IMR-90 (cell line): ENCODE measurements around the gene TESK2. TPM values are rescaled to one million over a fixed set of nuclear protein-coding genes. Genes with fewer than 3 reads are reported as not detected.

Experiments used
- ATAC-seq: fragments of 200-7000 bp; cut with Tn5 transposase; 2 replicates; pipeline ENCODE4 v1.9.1; 2020; ENCODE audit warnings: low read depth, mild to moderate bottlenecking, moderate library complexity
- BruUV-seq: library from RNA; stranded (reverse); fragments of 400-500 nt; replicated peaks from 2 replicates; lab custom pipeline; 2021; lab: Mats Ljungman, UMichigan
- CTCF ChIA-PET: fragments of 300-600 bp; formaldehyde crosslinking; extraction: SDS; loops from one replicate; lab custom pipeline; 2021; ENCODE audit warnings: antibody characterized with exemption; lab: Yijun Ruan, JAX
- POLR2A ChIA-PET: fragments of 300-600 bp; sonication (Branson Sonifier 250); formaldehyde crosslinking; loops from one replicate; lab custom pipeline; 2022; ENCODE audit warnings: antibody characterized with exemption; ENCODE audit not compliant: unreplicated experiment; lab: Charles Lee
- DNase-seq: peaks from one replicate; pipeline ENCODE4 v3.0.0; 2013
- H2AFZ ChIP-seq: replicated peaks from 2 replicates; pipeline ENCODE3; 2013; ENCODE audit warnings: low read length, mild to moderate bottlenecking; ENCODE audit not compliant: poor library complexity
- H2AK5ac ChIP-seq: 2 replicates; pipeline ENCODE4 v1.6.1; 2013; ENCODE audit warnings: low read depth, low read length, inconsistent platforms
- H2AK9ac ChIP-seq: replicated peaks from 2 replicates; pipeline ENCODE3; 2013; ENCODE audit warnings: mild to moderate bottlenecking, low read depth, low read length, moderate library complexity; ENCODE audit not compliant: poor library complexity
- H2BK120ac ChIP-seq: 2 replicates; pipeline ENCODE4 v1.6.1; 2013; ENCODE audit warnings: low read depth, low read length, inconsistent platforms
- H2BK15ac ChIP-seq: 3 replicates; pipeline ENCODE4 v1.6.1; 2013; ENCODE audit warnings: low read depth, low read length, inconsistent platforms
- H2BK20ac ChIP-seq: 2 replicates; pipeline ENCODE4 v1.6.1; 2013; ENCODE audit warnings: low read depth, mild to moderate bottlenecking, inconsistent platforms, low read length, moderate library complexity
- H2BK5ac ChIP-seq: 2 replicates; pipeline ENCODE4 v1.6.1; 2013; ENCODE audit warnings: mild to moderate bottlenecking, low read depth, low read length, inconsistent platforms; ENCODE audit not compliant: poor library complexity, severe bottlenecking
- H3K14ac ChIP-seq: replicated peaks from 2 replicates; pipeline ENCODE4 v1.6.1; 2013; ENCODE audit warnings: low read depth, low read length, inconsistent platforms
- H3K18ac ChIP-seq: 2 replicates; pipeline ENCODE4 v1.6.1; 2013; ENCODE audit warnings: low read depth, low read length, control low read depth
- H3K23ac ChIP-seq: 2 replicates; pipeline ENCODE4 v1.6.1; 2013; ENCODE audit warnings: low read depth, low read length, inconsistent platforms
- H3K27ac ChIP-seq: 2 replicates; pipeline ENCODE4 v1.5.1; 2013; ENCODE audit warnings: mild to moderate bottlenecking, control low read depth, low read length; ENCODE audit not compliant: insufficient read depth
- H3K27me3 ChIP-seq: 2 replicates; pipeline ENCODE4 v1.6.1; 2013; ENCODE audit warnings: low read length; ENCODE audit not compliant: control insufficient read depth, insufficient read depth
- H3K36me3 ChIP-seq: 2 replicates; pipeline ENCODE4 v1.6.1; 2013; ENCODE audit warnings: low read length, mixed read lengths; ENCODE audit not compliant: control insufficient read depth, insufficient read depth
- H3K4ac ChIP-seq: 2 replicates; pipeline ENCODE4 v1.6.1; 2013; ENCODE audit warnings: low read depth, low read length, inconsistent platforms
- H3K4me1 ChIP-seq: 2 replicates; pipeline ENCODE4 v1.6.1; 2013; ENCODE audit warnings: low read length, mixed read lengths; ENCODE audit not compliant: control insufficient read depth, insufficient read depth
- H3K4me2 ChIP-seq: 2 replicates; pipeline ENCODE4 v1.6.1; 2013; ENCODE audit warnings: low read depth, mild to moderate bottlenecking, control low read depth, low read length, moderate library complexity
- H3K4me3 ChIP-seq: 2 replicates; pipeline ENCODE4 v1.5.1; 2013; ENCODE audit warnings: low read depth, mild to moderate bottlenecking, control low read depth, low read length, moderate library complexity; ENCODE audit not compliant: insufficient read depth
- H3K56ac ChIP-seq: 2 replicates; pipeline ENCODE4 v1.6.1; 2013; ENCODE audit warnings: low read length, inconsistent platforms; ENCODE audit not compliant: insufficient read depth; ENCODE audit errors: extremely low read depth
- H3K79me1 ChIP-seq, 2 experiments: 2 replicates each; pipeline ENCODE4 v1.6.1; 2013; ENCODE audit warnings: low read length in 2 of 2, inconsistent platforms in 1 of 2, low read depth in 1 of 2
- H3K9ac ChIP-seq: 2 replicates; pipeline ENCODE4 v1.6.1; 2013; ENCODE audit warnings: low read depth, low read length, control low read depth
- H3K9me1 ChIP-seq: 2 replicates; pipeline ENCODE4 v1.6.1; 2013; ENCODE audit warnings: low read length, inconsistent platforms; ENCODE audit not compliant: insufficient read depth
- H3K9me3 ChIP-seq: 2 replicates; pipeline ENCODE4 v1.6.1; 2013; ENCODE audit warnings: low read length; ENCODE audit not compliant: control insufficient read depth, insufficient read depth
- H4K20me1 ChIP-seq: 2 replicates; pipeline ENCODE4 v1.6.1; 2013; ENCODE audit warnings: low read length, inconsistent platforms; ENCODE audit not compliant: insufficient read depth
- H4K5ac ChIP-seq: 2 replicates; pipeline ENCODE4 v1.6.1; 2013; ENCODE audit warnings: mild to moderate bottlenecking, low read depth, low read length, control low read depth
- H4K8ac ChIP-seq, 2 experiments: 2 replicates each; pipeline ENCODE4 v1.6.1; 2013; ENCODE audit warnings: low read depth in 2 of 2, low read length in 2 of 2, control low read depth in 1 of 2, inconsistent platforms in 1 of 2
- H4K91ac ChIP-seq: 2 replicates; pipeline ENCODE4 v1.6.1; 2013; ENCODE audit warnings: low read depth, low read length, inconsistent platforms; ENCODE audit not compliant: insufficient read depth
- BHLHE40 ChIP-seq: fragments of 150-350 bp; IDR thresholded peaks from 2 replicates; pipeline ENCODE4 v1.6.1; 2016; ENCODE audit warnings: mild to moderate bottlenecking, low read depth, low read length
- CEBPB ChIP-seq: IDR thresholded peaks from 2 replicates; pipeline ENCODE4 v1.6.1; 2012; ENCODE audit warnings: low read depth, low read length, improper control_type of control experiment
- CHD1 ChIP-seq: IDR thresholded peaks from 2 replicates; pipeline ENCODE4 v1.6.1; 2012; ENCODE audit warnings: low read depth, low read length, improper control_type of control experiment
- FOS ChIP-seq: fragments of 150-350 bp; IDR thresholded peaks from 2 replicates; pipeline ENCODE4 v1.6.1; 2016; ENCODE audit warnings: low read depth, low read length
- MAFK ChIP-seq: IDR thresholded peaks from 2 replicates; pipeline ENCODE4 v1.6.1; 2012; ENCODE audit warnings: low read depth, low read length, improper control_type of control experiment
- MAZ ChIP-seq: IDR thresholded peaks from 2 replicates; pipeline ENCODE4 v1.6.1; 2012; ENCODE audit warnings: low read depth, mild to moderate bottlenecking, low read length, improper control_type of control experiment, moderate library complexity, borderline replicate concordance
- MXI1 ChIP-seq: IDR thresholded peaks from 2 replicates; pipeline ENCODE4 v1.6.1; 2012; ENCODE audit warnings: low read depth, mild to moderate bottlenecking, low read length, moderate library complexity, borderline replicate concordance
- NFE2L2 ChIP-seq: fragments of 150-350 bp; IDR thresholded peaks from 2 replicates; pipeline ENCODE4 v1.6.1; 2016; ENCODE audit warnings: low read depth, mild to moderate bottlenecking, low read length
- POLR2A ChIP-seq: IDR thresholded peaks from 2 replicates; pipeline ENCODE4 v1.6.1; 2012; ENCODE audit warnings: mild to moderate bottlenecking, low read depth, low read length
- RAD21 ChIP-seq: IDR thresholded peaks from 2 replicates; pipeline ENCODE4 v1.6.1; 2012; ENCODE audit warnings: low read length, improper control_type of control experiment
- RCOR1 ChIP-seq: IDR thresholded peaks from 2 replicates; pipeline ENCODE4 v1.6.1; 2012; ENCODE audit warnings: mild to moderate bottlenecking, low read length, improper control_type of control experiment; ENCODE audit not compliant: insufficient replicate concordance
- RFX5 ChIP-seq: IDR thresholded peaks from 2 replicates; pipeline ENCODE4 v1.8.0; 2012; ENCODE audit warnings: low read depth, mild to moderate bottlenecking, low read length, moderate library complexity
- SMC3 ChIP-seq: fragments of 150-350 bp; IDR thresholded peaks from 2 replicates; pipeline ENCODE4 v1.6.1; 2016; ENCODE audit warnings: low read depth, mild to moderate bottlenecking, antibody characterized with exemption, low read length, moderate library complexity
- dilution Hi-C: fragments of 300-500 bp; cut with HindIII; formaldehyde crosslinking; loops from one replicate; pipeline ENCODE4 v1.14.3; 2018; ENCODE audit warnings: low sequenced_read_pairs; ENCODE audit not compliant: unreplicated experiment
- in situ Hi-C: fragments of 300-500 bp; cut with MboI; formaldehyde crosslinking; loops from 3 replicates; pipeline ENCODE4 v1.14.3; 2019; ENCODE audit warnings: low sequenced_read_pairs, inconsistent platforms, mixed read lengths
- intact Hi-C: fragments of 100-400 bp; cut with micrococcal nuclease; formaldehyde crosslinking; loops from 2 replicates; pipeline ENCODE4 v1.10.0; 2022
- polyA plus RNA-seq, 3 experiments: library from polyadenylated mRNA; depleted of rRNA; stranded (reverse); fragments of >200 nt; gene quantifications; 2 replicates each; pipeline ENCODE4 v1.2.3, GENCODE V29; 2012; ENCODE audit warnings: low replicate concordance in 1 of 3
- total RNA-seq: library from RNA; depleted of rRNA; stranded (reverse); fragments of >200 nt; gene quantifications from 2 replicates; pipeline ENCODE4 v1.2.3, GENCODE V29; 2012
- TF ChIP-seq, protein P1 (sequence below): fragments of 150-350 bp; IDR thresholded peaks from 2 replicates; pipeline ENCODE4 v1.6.1; 2017; ENCODE audit warnings: mild to moderate bottlenecking, antibody characterized with exemption, low read length, low read depth

Gene TESK2
- total and polyA plus RNA-seq, 2 of the 4 experiments (the other 2 are of a cell fraction), result 0.90 to 1.3 TPM

- Histone ChIP-seq H3K18ac (no peak overlapping the region), H4K8ac (no peak overlapping the region), H3K9ac (no peak overlapping the region), H2AK5ac (no peak overlapping the region), H3K36me3 (no peaks in the 10 kb centered on the region), H4K20me1 (no peaks in the 10 kb centered on the region), H2BK120ac (no peak overlapping the region), H3K4me3 (no peak overlapping the region), H4K91ac (no peak overlapping the region), H3K27ac (no peak overlapping the region), H3K4me2 (peak overlapping the region; percentile 80), H2AFZ (no peak overlapping the region), H3K9me3 (no peaks in the 10 kb centered on the region), H2BK20ac (no peak overlapping the region), H3K79me1 (no peaks in the 10 kb centered on the region), H3K4ac (no peak overlapping the region), H3K27me3 (no peaks in the 10 kb centered on the region), H3K56ac (no peak overlapping the region), H3K23ac (no peak overlapping the region), H2BK15ac (no peak overlapping the region), H2AK9ac (no peak overlapping the region), H3K14ac (no peak overlapping the region), H3K4me1 (no peaks in the 10 kb centered on the region; the same call in 1 of the 2 replicates), H3K9me1 (peaks cover 4% of the 10 kb centered on the region; the same call in 1 of the 2 replicates), H4K5ac (no peak overlapping the region), H2BK5ac (no peak overlapping the region)
- dilution Hi-C loops, result no loop called here
- intact Hi-C loops, result no loop called here
- DNase-seq, result no peak
- POLR2A ChIA-PET, result no interaction called here
- ATAC-seq, result peak; percentile 44; the same call in 1 of the 2 replicates
- CTCF ChIA-PET, result interaction anchor here (1.1 kb wide), 2 partner anchors 8 to 13 kb away, joined by 3 to 5 read pairs; no protein-coding TSS in a partner anchor
- no TSS peak for BruUV-seq
- in situ Hi-C loops, result no loop called here
- TF ChIP-seq RAD21, result no peak
- no peak for TF ChIP-seq RFX5
- no peak for TF ChIP-seq RCOR1
- TF ChIP-seq CEBPB, result no peak
- TF ChIP-seq BHLHE40, result no peak
- TF ChIP-seq MAFK, result no peak
- no peak for TF ChIP-seq SMC3
- TF ChIP-seq POLR2A, result no peak
- no peak for TF ChIP-seq FOS
- TF ChIP-seq, protein P1, sequence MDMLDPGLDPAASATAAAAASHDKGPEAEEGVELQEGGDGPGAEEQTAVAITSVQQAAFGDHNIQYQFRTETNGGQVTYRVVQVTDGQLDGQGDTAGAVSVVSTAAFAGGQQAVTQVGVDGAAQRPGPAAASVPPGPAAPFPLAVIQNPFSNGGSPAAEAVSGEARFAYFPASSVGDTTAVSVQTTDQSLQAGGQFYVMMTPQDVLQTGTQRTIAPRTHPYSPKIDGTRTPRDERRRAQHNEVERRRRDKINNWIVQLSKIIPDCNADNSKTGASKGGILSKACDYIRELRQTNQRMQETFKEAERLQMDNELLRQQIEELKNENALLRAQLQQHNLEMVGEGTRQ, result no peak
- TF ChIP-seq NFE2L2, result no peak
- TF ChIP-seq MAZ, result no peak
- no peak for TF ChIP-seq CHD1
- TF ChIP-seq MXI1, result no peak
These were observed 117.4 kb downstream of the TESK2 start for GRCh38 chr1:45373573-45373972.
